GM23338 (cell line): Measurements from ENCODE around the gene VPREB3. TPM values are rescaled to one million over a fixed set of nuclear protein-coding genes. Genes with fewer than 3 reads are reported as not detected.

ENCODE experiments used
- ATAC-seq: fragments of 200-7000 bp; cut with Tn5 transposase; 3 replicates; pipeline ENCODE4 v1.9.1; 2020
- DNase-seq: peaks from one replicate; pipeline ENCODE4 v3.0.0-alpha.2; 2015; ENCODE audit warnings: low spot score
- H2AFZ ChIP-seq: fragments of 200-600 bp; sonication (generic); 2 replicates; pipeline ENCODE4 v1.8.0; 2016; ENCODE audit warnings: antibody characterized with exemption, mild to moderate bottlenecking, moderate library complexity
- H3F3A ChIP-seq: fragments of 200-600 bp; sonication (generic); replicated peaks from 2 replicates; pipeline ENCODE4 v1.8.0; 2017; ENCODE audit warnings: antibody characterized with exemption, mixed run types, low read depth
- H3K27ac ChIP-seq: fragments of 200-600 bp; sonication (generic); 2 replicates; pipeline ENCODE4 v1.6.1; 2016; ENCODE audit warnings: low read depth
- H3K27me3 ChIP-seq: fragments of 200-600 bp; sonication (generic); 2 replicates; pipeline ENCODE4 v1.8.0; 2016; ENCODE audit warnings: mild to moderate bottlenecking, mixed run types, moderate library complexity; ENCODE audit not compliant: insufficient read depth
- H3K36me3 ChIP-seq: fragments of 200-600 bp; sonication (generic); 2 replicates; pipeline ENCODE4 v1.8.0; 2016; ENCODE audit warnings: mild to moderate bottlenecking; ENCODE audit not compliant: insufficient read depth
- H3K4me1 ChIP-seq: fragments of 200-600 bp; sonication (generic); 2 replicates; pipeline ENCODE4 v1.8.0; 2016; ENCODE audit warnings: mild to moderate bottlenecking, moderate library complexity; ENCODE audit not compliant: insufficient read depth
- H3K4me2 ChIP-seq: fragments of 200-600 bp; sonication (generic); 2 replicates; pipeline ENCODE4 v1.7.1; 2017; ENCODE audit warnings: mixed run types
- H3K4me3 ChIP-seq: fragments of 200-600 bp; sonication (generic); 2 replicates; pipeline ENCODE4 v1.6.1; 2016; ENCODE audit warnings: mixed run types
- H3K79me2 ChIP-seq: fragments of 200-600 bp; sonication (generic); replicated peaks from 2 replicates; pipeline ENCODE4 v1.8.0; 2017; ENCODE audit warnings: mild to moderate bottlenecking; ENCODE audit not compliant: insufficient read depth
- H3K9me2 ChIP-seq: fragments of 200-600 bp; sonication (generic); 2 replicates; pipeline ENCODE4 v1.8.0; 2017; ENCODE audit not compliant: insufficient read depth
- H4K20me1 ChIP-seq: fragments of 200-600 bp; sonication (generic); replicated peaks from 2 replicates; pipeline ENCODE4 v1.8.0; 2017; ENCODE audit warnings: mild to moderate bottlenecking; ENCODE audit not compliant: insufficient read depth
- H3K27ac Mint-ChIP-seq: 2 replicates; pipeline ENCODE4 v1.8.0; 2020; ENCODE audit warnings: inconsistent platforms, mild to moderate bottlenecking, moderate library complexity, mixed read lengths
- H3K27me3 Mint-ChIP-seq: 3 replicates; pipeline ENCODE4 v1.8.0; 2022; ENCODE audit warnings: low read depth, mild to moderate bottlenecking, moderate library complexity, mixed read lengths, inconsistent platforms; ENCODE audit not compliant: insufficient read depth, poor library complexity
- H3K36me3 Mint-ChIP-seq: 3 replicates; pipeline ENCODE4 v1.8.0; 2021; ENCODE audit warnings: low read depth, mild to moderate bottlenecking, inconsistent platforms, moderate library complexity, mixed read lengths
- H3K4me1 Mint-ChIP-seq: 3 replicates; pipeline ENCODE4 v1.8.0; 2020; ENCODE audit warnings: mild to moderate bottlenecking, inconsistent platforms, mixed read lengths
- H3K4me3 Mint-ChIP-seq: 3 replicates; pipeline ENCODE4 v1.8.0; 2021; ENCODE audit warnings: moderate library complexity, mild to moderate bottlenecking, inconsistent platforms, mixed read lengths
- H3K9me3 Mint-ChIP-seq: 3 replicates; pipeline ENCODE4 v1.8.0; 2020; ENCODE audit warnings: moderate library complexity, mild to moderate bottlenecking, inconsistent platforms, mixed read lengths
- CREB1 ChIP-seq: fragments of 250-450 bp; sonication (Bioruptor Pico); IDR thresholded peaks from 2 replicates; pipeline ENCODE4 v1.5.0; 2020; ENCODE audit warnings: low read depth, mild to moderate bottlenecking, moderate library complexity
- EZH2 ChIP-seq: fragments of 200-600 bp; sonication (generic); IDR thresholded peaks from one replicate; pipeline ENCODE4 v1.8.0; 2017; ENCODE audit warnings: antibody characterized with exemption, mild to moderate bottlenecking, low read depth; ENCODE audit not compliant: unreplicated experiment
- EZH2phosphoT487 ChIP-seq: fragments of 200-600 bp; sonication (generic); IDR thresholded peaks from one replicate; pipeline ENCODE4 v1.8.1; 2018; ENCODE audit warnings: antibody characterized with exemption; ENCODE audit not compliant: unreplicated experiment
- JUNB ChIP-seq: IDR thresholded peaks from one replicate; pipeline ENCODE4 v1.6.1; 2016; ENCODE audit warnings: antibody characterized with exemption; ENCODE audit not compliant: unreplicated experiment
- NANOG ChIP-seq: IDR thresholded peaks from 2 replicates; pipeline ENCODE4 v1.6.1; 2016; ENCODE audit warnings: antibody characterized with exemption, borderline replicate concordance
- POLR2AphosphoS5 ChIP-seq: IDR thresholded peaks from 2 replicates; pipeline ENCODE4 v1.6.1; 2016; ENCODE audit warnings: antibody characterized with exemption, low read depth
- STAT1 ChIP-seq: IDR thresholded peaks from one replicate; pipeline ENCODE4 v1.6.1; 2016; ENCODE audit warnings: antibody characterized with exemption; ENCODE audit not compliant: unreplicated experiment
- ZNF114 ChIP-seq: fragments of 250-450 bp; sonication (Bioruptor Pico); IDR thresholded peaks from 2 replicates; pipeline ENCODE4 v1.5.0; 2020; ENCODE audit warnings: mild to moderate bottlenecking, moderate library complexity
- ZNF331 ChIP-seq: fragments of 250-450 bp; sonication (Bioruptor Pico); IDR thresholded peaks from 2 replicates; pipeline ENCODE4 v1.5.0; 2020; ENCODE audit warnings: low read depth, mild to moderate bottlenecking, moderate library complexity
- polyA plus RNA-seq: library from polyadenylated mRNA; unstranded; fragments of >200 nt; fragmentation: Nextera tagmentation; extraction: Ambion mirVana; gene quantifications from 2 replicates; pipeline ENCODE4 v1.2.1, GENCODE V29; 2016
- total RNA-seq: library from RNA; depleted of rRNA; stranded (reverse); fragments of >200 nt; shearing (Covaris generic); gene quantifications from 2 replicates; pipeline ENCODE4 v1.2.3, GENCODE V29; 2014
- TF ChIP-seq, protein P1 (sequence below): fragments of 250-450 bp; sonication (Bioruptor Pico); IDR thresholded peaks from 2 replicates; pipeline ENCODE4 v1.5.0; 2020; ENCODE audit warnings: mild to moderate bottlenecking, moderate library complexity
- TF ChIP-seq, protein P2 (sequence below): IDR thresholded peaks from 2 replicates; pipeline ENCODE4 v1.6.1; 2016; ENCODE audit warnings: antibody characterized with exemption

The VPREB3 gene
- total and polyA plus RNA-seq, 2 experiments from 2014 or later: 1.1 TPM; not detected in 1

DNA sequence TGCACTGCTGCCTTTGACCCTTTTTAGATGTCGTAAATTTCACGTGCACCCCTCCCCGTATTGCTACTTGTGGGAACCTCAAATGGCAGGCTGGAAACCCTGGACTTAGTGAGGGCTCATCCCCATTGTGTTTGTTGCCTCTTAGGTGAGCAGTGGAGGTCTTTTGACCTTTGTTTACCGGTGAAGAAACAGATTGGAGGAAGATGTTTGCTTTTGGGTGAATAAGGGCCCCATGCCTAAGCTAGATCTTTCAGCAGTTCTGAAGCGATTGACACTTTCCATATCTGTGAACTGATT, 33.3 kb upstream of the VPREB3 start (continued):
- TF ChIP-seq, protein P1, sequence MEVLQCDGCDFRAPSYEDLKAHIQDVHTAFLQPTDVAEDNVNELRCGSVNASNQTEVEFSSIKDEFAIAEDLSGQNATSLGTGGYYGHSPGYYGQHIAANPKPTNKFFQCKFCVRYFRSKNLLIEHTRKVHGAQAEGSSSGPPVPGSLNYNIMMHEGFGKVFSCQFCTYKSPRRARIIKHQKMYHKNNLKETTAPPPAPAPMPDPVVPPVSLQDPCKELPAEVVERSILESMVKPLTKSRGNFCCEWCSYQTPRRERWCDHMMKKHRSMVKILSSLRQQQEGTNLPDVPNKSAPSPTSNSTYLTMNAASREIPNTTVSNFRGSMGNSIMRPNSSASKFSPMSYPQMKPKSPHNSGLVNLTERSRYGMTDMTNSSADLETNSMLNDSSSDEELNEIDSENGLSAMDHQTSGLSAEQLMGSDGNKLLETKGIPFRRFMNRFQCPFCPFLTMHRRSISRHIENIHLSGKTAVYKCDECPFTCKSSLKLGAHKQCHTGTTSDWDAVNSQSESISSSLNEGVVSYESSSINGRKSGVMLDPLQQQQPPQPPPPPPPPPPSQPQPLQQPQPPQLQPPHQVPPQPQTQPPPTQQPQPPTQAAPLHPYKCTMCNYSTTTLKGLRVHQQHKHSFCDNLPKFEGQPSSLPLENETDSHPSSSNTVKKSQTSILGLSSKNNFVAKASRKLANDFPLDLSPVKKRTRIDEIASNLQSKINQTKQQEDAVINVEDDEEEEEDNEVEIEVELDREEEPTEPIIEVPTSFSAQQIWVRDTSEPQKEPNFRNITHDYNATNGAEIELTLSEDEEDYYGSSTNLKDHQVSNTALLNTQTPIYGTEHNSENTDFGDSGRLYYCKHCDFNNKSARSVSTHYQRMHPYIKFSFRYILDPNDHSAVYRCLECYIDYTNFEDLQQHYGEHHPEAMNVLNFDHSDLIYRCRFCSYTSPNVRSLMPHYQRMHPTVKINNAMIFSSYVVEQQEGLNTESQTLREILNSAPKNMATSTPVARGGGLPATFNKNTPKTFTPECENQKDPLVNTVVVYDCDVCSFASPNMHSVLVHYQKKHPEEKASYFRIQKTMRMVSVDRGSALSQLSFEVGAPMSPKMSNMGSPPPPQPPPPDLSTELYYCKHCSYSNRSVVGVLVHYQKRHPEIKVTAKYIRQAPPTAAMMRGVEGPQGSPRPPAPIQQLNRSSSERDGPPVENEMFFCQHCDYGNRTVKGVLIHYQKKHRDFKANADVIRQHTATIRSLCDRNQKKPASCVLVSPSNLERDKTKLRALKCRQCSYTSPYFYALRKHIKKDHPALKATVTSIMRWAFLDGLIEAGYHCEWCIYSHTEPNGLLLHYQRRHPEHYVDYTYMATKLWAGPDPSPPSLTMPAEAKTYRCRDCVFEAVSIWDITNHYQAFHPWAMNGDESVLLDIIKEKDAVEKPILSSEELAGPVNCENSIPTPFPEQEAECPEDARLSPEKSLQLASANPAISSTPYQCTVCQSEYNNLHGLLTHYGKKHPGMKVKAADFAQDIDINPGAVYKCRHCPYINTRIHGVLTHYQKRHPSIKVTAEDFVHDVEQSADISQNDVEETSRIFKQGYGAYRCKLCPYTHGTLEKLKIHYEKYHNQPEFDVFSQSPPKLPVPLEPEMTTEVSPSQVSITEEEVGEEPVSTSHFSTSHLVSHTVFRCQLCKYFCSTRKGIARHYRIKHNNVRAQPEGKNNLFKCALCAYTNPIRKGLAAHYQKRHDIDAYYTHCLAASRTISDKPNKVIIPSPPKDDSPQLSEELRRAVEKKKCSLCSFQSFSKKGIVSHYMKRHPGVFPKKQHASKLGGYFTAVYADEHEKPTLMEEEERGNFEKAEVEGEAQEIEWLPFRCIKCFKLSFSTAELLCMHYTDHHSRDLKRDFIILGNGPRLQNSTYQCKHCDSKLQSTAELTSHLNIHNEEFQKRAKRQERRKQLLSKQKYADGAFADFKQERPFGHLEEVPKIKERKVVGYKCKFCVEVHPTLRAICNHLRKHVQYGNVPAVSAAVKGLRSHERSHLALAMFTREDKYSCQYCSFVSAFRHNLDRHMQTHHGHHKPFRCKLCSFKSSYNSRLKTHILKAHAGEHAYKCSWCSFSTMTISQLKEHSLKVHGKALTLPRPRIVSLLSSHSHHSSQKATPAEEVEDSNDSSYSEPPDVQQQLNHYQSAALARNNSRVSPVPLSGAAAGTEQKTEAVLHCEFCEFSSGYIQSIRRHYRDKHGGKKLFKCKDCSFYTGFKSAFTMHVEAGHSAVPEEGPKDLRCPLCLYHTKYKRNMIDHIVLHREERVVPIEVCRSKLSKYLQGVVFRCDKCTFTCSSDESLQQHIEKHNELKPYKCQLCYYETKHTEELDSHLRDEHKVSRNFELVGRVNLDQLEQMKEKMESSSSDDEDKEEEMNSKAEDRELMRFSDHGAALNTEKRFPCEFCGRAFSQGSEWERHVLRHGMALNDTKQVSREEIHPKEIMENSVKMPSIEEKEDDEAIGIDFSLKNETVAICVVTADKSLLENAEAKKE (CRISPR knock-in tag): no peak
- TF ChIP-seq EZH2phosphoT487 (no peak), ZNF114 (CRISPR knock-in tag) (no peak), EZH2 (no peak), NANOG (no peak), STAT1 (no peak)
- TF ChIP-seq, protein P2, sequence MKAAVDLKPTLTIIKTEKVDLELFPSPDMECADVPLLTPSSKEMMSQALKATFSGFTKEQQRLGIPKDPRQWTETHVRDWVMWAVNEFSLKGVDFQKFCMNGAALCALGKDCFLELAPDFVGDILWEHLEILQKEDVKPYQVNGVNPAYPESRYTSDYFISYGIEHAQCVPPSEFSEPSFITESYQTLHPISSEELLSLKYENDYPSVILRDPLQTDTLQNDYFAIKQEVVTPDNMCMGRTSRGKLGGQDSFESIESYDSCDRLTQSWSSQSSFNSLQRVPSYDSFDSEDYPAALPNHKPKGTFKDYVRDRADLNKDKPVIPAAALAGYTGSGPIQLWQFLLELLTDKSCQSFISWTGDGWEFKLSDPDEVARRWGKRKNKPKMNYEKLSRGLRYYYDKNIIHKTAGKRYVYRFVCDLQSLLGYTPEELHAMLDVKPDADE: no peak

DNA sequence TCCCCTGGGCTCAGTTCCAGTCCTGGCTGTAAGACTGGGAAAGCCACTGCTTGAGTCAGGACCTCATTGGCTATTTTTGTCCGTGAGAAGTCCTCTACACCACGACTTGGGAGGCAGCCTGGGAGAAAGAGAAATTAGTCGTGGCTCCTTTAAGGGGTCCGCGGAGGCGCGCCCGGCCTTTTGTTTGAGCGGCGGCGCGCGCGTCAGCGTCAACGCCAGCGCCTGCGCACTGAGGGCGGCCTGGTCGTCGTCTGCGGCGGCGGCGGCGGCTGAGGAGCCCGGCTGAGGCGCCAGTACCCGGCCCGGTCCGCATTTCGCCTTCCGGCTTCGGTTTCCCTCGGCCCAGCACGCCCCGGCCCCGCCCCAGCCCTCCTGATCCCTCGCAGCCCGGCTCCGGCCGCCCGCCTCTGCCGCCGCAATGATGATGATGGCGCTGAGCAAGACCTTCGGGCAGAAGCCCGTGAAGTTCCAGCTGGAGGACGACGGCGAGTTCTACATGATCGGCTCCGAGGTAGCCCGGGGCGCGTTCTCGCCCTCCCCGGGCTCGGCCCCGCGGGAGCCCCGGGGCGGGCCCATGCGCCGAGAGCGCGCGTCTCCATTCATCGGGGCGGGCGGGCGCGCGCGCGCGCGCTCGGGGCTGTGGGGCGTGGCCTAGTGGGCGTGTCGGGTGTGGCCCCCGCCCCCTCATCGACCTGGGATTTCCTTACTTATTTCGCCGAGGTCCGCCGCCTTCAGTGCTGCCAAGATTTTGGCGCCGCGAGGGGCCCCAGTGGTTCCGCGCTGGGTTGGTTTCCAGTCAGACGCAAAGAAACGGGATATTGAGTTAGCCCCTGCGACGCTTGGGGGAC, 32.8 kb upstream of the VPREB3 start, which contains the start of gene SMARCB1:
TSS of gene SMARCB1 (plus strand) at position 215 of the 848 bp plus-strand sequence. CDS start at position 419, 204 bp downstream.
- H3K4me2 ChIP-seq: peak within 1 kb of the TSS; percentile 97
- Mint-ChIP-seq H3K36me3 (peaks cover 11% of the 10 kb centered on the region), H3K27ac (peak within 1 kb of the TSS; percentile 97), H3K4me1 (peaks cover 26% of the 10 kb centered on the region), H3K4me3 (peak within 1 kb of the TSS; percentile 96), H3K27me3 (peaks cover 8% of the 10 kb centered on the region), H3K9me3 (no peaks in the 10 kb centered on the region)
- H3K36me3 ChIP-seq: no peaks in the 10 kb centered on the region
- H3K9me2 ChIP-seq: no peaks in the 10 kb centered on the region
- peak within 1 kb of the TSS; percentile 99 for H3K27ac ChIP-seq
- peak; percentile 97 for DNase-seq
- TF ChIP-seq CREB1 (CRISPR knock-in tag): no peak
- TF ChIP-seq ZNF331 (CRISPR knock-in tag): no peak
- peak; percentile 72; the same call in 1 of the 2 replicates for TF ChIP-seq ZNF114 (CRISPR knock-in tag)
- TF ChIP-seq JUNB: no peak
- peak; percentile 71 for TF ChIP-seq POLR2AphosphoS5
- TF ChIP-seq, protein P2: no peak
- peak; percentile 74 for ATAC-seq
- H4K20me1 ChIP-seq: peaks cover 29% of the 10 kb centered on the region
- H3K27me3 ChIP-seq: no peaks in the 10 kb centered on the region
- H3K4me3 ChIP-seq: peak within 1 kb of the TSS; percentile 97
- peak within 1 kb of the TSS; percentile 99 for H2AFZ ChIP-seq
- 0 out of 2 replicates have a peak, but pooled peaks cover 13% of the 10 kb centered on the region for H3F3A ChIP-seq
- H3K79me2 ChIP-seq: peaks cover 46% of the 10 kb centered on the region
- peaks cover 27% of the 10 kb centered on the region for H3K4me1 ChIP-seq
